NOMO-1 (cell line): ENCODE results near the gene CRKL.

Source experiments
- DNase-seq, 2 experiments: peaks; one replicate each; lab custom pipeline; 2025; ENCODE audit not compliant: unreplicated experiment in 2 of 2; lab: John Stamatoyannopoulos, UW

The CRKL gene

DNA sequence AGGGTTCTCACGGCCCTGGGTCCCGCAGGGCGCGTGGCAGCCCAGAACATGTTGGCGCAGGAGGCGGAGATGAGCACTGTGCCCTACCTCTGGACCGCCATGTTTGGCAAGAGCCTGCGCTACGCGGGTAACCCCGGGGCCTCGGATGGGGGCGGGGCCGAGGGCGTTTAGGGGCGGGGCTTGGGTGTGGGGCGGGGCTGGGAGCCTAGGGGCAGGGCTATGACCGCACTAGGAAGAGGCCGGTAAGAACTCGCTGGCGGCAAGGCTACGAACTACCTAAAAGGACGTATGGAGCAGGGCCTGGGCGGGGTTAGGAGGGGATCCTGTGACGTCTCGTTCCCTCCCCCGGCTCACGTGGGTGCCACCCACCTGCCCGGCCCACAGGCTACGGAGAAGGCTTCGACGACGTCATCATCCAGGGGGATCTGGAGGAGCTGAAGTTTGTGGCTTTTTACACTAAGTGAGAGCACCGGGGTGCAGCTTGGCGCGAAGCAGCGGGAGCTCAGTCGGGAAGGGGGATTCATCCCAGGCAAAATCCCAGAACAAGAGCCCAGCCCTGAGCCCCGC lies 62.1 kb downstream of the CRKL start:
- no peak for DNase-seq

DNA sequence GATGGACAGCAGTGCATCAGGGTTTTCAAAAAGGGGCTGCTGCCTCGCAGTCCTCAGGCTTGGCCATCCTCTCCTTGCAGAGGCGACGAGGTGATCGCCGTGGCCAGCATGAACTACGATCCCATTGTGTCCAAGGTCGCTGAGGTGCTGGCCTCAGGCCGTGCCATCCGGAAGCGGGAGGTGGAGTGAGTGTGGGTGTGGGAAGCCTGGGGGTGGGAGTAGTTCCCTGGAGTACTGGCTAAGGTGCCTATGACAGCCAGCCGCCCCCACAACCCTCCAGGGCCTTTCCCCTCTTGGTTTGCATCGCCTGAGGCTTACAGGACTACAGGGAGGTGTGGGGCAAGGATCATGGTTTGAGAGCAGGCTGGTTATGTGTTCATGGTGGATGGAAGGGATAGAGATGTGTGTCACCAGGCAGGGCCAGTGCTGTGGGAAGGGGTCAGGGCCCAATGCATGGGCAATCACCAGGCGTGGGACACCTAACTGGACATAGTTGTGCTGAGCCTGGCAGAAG lies 62.8 kb downstream of the CRKL start:
- no peak for DNase-seq

DNA sequence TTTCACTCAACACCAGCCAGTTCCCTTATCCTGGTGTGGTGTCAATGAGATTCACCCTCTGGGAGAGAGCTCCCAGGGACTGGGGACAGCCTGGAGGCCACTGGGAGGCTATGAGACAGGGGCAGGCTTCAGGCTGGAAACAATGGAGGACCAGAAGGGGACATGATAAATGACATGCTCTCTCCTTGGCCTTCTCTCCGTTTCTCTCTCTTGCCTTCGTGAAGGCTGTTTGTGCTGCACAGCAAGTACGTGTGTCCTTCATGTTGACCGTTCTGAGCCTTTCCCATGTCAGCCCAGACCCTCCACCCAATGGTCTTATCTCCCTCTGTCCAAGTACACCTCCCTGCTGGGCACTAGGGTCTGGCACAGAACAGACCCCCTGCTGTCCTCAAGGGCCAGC lies 63.3 kb downstream of the CRKL start:
- no peak for DNase-seq

DNA sequence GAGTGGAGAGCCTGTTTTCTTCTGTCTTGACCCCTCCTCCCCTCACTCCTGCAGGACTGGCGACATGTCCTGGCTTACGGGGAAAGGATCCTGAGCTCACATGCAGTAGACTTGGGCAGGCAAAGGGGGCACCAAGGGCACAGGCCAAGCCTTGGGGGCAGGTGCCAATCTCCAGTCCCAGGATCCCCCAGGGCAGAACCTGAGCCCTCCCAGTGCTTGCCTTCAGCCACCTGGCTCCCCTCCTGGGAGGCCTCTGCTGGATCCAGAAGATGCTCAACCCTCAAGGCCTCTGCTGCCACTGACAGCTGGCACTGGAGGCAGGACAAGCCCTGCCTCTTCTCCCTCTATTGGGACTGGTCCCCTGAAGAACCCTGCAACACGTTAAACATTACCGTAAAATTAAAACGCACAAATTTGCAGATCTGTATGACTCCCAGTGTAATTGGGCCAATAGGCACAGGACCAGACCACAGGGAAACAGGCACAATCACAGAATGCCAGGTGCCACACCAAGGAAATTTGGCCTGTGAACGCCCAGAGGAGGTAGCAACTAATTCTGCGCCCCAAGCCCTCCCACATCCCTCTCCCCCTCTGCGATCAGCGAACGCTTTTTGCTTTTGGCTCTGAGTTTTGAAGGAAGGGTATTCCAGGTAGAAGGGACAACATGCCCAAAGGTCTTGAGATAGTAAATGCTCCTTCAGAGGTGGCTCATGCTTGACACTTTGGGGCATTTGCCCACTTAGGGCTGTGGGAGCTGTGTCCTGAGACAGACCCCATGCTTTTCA lies 63.9 kb downstream of the CRKL start:
- DNase-seq = no peak

DNA sequence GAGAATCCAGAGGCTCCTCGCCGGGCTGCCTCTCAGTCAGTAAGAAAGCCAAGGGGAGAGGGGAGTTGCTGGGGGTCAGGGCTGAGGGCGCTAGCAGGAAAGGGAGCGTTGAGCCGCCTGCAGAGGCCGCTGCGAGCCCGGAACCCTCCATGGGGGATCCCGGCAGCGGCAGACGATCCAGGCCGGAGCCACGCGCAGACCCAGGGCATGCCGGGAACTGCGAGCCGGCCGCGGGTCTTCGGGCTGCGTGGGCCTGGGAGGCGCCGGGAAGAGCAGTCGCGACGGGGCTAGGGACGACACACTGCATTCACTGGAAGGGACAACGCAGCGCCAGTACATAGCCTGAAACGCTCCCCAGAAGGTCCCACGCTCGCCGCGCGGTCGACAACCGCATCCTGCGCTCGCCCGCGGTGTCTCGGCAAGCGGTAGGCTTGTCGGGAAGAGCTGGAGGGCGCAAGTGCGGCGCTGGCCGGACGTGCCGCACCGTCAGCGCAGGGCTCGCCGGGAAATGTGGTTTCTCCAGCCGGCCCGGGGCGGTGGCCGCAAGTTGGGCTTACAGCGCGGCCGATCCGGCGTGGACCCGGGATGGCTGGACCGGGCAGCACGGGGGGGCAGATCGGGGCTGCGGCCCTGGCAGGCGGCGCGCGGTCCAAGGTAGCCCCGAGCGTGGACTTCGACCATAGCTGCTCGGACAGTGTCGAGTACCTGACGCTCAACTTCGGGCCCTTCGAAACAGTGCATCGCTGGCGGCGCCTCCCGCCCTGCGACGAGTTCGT lies 64.8 kb downstream of the CRKL start, which contains the start of gene LZTR1:
LZTR1 (plus strand) TSS at position 511 of the 776 bp plus-strand sequence; CDS start at position 586, 75 bp downstream.
- DNase-seq = peak; percentile 75 to 88

DNA sequence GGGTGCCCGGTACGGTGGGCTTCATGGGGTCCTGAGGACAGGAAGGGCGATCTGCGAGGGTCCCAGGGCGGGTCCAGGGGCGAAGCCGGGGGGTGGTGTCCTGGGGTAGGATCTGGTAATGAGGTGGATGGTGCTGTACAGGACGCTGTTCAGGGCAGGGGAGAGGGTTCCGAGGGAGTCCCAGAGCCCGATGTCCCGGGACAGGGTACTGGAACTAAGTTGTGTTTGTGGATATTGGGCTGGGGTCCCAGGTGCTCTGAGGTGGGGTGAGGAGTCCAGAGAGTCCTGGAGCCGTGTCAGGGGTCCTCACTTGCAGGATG lies 65.3 kb downstream of the CRKL start:
- DNase-seq = no peak

DNA sequence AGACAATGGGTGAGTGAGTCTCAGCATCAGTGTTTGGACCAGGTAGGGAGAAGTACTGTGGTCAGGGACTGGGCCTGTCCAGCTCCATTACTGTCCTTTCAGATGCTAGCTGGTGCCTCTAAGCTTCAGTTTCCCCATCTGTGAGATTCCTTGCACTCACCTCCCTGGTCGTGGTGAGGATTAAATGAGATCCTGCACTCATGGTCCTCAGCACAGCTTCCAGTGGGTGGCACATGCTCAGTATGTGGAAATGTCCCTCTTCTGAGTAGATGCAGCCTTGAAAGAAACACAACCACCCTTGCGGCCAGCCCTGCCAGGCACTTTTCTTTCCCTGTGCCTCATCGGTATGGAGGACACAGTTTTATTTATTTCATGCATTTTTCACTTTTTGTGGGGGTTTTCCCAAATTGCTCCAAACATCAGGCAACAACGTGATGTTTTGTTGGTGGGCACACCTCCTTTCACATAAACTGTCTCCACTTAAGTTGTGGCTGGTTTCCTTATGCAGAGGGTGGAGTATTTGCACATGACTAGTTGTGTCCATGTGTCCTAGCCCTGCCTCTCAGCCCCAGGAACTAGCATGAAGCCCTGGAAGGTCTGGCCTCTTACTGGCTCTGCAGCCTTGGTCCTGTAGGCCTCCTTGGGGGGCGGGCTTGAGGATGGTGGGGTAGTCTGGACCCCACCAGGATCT lies 66.0 kb downstream of the CRKL start:
- DNase-seq = no peak

DNA sequence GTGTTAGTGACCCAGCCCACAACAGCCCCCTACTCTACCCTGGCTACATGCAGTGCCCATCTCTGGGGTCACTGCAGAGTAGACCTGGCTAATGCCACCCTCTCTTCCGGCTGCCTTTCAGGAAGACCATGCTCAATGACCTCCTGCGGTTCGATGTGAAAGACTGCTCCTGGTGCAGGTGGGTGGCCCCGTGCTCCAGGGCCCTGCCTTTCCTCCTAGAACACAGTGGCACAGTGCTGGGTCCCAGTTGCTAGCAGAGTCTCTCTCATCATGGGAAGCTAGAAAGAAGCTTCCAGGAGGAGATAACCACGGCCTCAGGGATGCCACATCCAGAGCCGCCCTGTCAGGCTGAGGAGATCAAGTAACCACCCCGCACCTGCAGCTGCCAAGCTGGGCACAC lies 68.5 kb downstream of the CRKL start:
- DNase-seq = no peak

DNA sequence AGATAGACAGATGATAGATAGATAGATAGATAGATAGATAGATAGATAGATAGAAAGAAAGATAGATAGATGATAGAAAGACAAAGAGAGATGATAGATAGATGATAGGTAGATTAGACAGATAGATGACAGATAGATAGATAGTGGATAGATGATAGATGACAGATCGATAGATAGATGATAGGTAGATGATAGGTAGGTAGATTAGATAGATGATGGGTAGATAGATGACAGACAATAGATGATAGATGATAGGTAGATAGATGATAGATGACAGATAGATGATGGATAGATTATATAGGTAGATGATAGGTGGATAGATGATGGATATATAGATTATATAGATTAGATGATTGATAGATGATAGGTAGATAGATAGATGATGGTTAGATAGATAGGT lies 69.2 kb downstream of the CRKL start:
- no peak for DNase-seq

DNA sequence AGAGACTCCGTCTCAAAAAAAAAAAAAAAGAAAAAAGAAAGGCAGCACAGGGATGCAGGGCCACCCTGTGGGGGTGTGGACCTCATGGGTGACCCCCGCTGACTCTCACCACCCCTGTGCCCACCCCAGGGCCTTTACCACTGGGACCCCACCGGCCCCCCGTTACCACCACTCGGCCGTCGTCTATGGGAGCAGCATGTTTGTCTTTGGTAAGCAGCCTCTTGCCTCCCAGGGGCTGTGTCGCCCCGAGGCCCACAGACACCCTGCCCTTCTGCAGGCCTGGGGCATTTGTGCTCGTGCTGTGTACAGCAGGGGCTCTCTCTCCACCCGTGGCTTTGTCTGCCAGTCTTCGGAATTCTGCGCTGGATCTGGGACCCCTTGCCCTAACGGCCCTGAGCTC lies 70.2 kb downstream of the CRKL start:
- no peak for DNase-seq

DNA sequence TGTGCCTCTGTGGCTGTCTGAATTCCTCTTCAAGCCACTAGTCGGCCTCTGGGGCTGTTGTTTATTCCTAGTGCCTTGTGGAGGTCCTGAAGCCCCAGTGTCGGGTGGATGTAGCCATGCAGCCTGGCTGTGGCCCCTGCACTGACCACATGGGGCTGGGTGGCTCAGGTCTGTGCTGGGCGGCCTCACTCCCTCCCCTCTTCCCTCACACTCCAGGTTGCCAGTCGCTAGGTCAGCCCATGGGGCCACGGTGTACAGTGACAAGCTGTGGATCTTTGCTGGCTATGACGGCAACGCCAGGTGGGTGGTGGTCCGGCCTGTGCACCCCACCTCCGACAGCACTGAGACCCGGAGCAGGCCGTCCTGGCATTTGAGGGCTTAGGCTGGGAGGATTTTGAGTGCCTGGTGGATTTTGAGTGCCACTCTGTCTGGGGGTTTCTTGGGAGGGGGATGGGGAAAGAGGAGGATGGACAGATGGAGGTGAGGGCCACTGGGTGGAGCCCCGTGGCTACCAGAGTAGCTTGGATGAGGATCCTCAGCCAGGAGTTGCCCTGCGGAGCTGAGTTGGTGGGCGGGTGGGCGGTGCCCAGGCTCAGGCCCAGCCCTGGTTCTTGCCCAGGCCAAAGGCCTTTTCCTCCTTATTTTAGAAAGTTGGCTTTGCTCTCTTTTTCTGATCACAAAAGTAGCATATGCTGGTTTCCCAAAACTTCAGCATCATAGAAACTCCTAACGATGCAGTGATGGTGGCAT lies 71.5 kb downstream of the CRKL start:
- no peak for DNase-seq

DNA sequence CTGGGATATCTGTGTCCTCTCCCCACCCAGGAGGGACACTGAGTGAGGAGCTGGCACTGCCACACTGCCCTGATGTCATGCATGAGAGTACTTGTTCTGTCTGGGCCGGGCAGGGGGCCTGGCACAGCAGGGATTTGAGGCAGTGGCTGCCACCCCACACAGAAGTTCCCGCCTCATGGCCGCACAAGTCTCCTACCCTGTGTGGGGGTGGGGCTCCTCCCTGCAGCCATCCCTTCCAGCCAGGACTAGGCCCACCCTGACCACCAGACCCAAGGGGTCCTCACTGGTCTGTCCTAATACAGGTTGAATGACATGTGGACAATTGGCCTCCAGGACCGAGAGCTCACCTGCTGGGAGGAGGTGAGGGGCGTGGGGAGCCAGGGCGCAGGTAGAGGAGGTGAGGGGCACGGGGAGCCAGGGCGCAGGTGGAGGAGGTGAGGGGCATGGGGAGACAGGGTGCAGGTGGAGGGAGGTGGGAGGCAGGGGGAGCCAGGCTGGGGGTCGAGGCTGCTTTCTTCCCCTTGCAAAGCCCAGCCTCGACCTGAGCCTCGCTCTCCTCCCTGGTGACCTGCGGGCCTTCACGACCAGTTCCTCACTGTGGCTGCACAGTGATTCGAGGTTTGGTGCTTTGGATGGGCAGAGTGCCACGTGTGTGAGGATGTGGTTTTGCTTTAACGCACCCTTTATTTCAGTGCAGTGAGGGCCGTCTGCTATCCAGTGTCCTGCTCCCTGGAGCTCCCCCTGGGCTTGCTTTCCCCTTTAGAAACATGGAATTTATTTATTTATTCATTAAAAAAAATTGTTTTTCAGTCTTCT lies 72.3 kb downstream of the CRKL start:
- DNase-seq = no peak

DNA sequence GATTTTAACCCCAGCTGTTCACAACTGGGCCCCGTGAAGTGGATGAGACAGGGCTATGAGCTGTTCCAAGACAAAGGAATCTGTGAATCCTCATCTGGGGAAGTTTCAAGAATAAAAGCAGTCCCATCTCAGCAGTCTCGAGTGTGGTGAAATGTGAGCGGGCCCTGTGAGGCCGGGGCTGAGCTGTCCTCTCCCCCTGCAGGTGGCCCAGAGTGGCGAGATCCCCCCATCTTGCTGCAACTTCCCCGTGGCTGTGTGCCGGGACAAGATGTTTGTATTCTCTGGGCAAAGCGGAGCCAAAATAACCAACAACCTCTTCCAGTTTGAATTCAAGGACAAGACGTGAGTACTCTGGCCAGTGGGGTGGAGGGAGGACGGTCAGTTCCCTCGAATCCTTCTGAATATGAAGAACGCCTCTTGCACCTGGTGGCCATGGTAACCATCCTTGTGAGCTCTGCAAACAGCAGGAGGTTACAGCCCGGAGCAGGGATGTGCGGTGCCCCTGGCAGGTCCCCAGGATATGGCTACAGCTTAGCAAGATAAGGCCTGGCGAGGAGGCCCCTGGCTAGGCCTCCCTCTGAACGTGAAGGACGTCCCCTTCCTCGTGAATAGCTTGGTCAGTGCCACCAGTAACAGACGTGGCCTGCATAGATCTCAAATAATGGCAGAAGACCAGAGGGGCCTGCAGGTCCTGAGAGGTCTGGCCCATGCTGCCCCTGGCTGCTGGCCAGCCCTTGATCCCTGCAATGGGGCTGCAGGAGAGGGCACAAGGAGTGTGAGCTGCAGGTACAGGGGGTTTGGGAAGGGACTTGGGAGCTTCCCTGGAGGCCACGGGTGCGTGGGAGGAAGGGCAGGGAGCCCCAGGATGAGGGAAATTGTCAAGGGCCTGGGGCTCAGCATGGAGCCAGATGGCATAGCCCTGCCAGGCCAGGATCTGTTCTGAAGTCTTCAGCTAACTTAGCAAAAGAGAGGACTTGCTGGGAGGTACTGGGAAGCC lies 73.3 kb downstream of the CRKL start:
- no peak for DNase-seq

DNA sequence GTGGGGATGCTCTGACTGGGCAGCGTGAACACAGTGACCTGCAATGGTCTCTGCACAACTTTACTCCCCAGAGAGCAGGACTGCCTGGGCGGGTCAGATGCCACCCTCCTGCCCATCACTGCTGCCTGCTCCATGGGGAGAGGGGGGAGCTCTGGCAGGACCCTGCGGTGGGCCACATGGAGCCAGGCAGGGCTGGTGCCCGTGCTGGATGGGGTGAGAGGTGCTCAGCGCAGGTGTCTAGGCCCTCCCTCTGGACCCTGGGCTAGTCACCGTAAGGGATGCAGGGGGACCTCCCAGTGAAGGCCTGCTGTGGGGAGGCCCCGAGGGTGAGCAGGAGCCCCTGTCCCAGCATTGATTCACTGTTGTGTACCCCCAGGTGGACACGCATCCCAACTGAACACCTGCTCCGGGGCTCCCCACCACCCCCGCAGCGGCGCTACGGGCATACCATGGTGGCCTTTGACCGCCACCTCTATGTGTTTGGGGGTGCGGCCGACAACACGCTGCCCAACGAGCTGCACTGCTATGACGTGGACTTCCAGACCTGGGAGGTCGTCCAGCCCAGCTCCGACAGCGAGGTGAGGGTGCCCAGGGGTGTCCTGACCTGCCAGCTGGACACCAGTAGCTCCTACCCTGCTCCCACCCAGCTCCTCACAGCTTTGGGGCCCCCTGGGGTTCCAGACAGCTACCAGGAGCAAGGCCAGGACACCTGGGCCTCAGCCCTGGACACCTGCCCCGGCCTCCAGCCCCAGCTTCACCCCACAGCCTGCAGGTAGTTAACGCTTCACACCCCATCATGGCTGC lies 74.2 kb downstream of the CRKL start:
- no peak for DNase-seq

DNA sequence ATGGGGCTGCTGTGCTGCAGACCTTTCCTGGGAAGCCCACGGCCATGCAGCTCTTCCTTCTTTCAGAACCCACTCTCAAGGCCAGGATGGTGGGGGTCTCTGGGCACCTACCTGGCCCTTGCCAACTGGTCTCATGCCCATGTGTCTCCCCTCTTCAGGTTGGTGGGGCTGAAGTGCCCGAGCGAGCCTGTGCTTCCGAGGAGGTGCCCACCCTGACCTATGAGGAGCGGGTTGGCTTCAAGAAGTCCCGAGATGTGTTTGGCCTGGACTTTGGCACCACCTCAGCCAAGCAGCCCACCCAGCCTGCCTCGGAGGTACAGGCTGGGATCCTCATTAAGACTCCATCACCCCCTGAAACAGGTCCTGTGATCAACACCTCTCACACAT lies 74.8 kb downstream of the CRKL start:
- DNase-seq = no peak

DNA sequence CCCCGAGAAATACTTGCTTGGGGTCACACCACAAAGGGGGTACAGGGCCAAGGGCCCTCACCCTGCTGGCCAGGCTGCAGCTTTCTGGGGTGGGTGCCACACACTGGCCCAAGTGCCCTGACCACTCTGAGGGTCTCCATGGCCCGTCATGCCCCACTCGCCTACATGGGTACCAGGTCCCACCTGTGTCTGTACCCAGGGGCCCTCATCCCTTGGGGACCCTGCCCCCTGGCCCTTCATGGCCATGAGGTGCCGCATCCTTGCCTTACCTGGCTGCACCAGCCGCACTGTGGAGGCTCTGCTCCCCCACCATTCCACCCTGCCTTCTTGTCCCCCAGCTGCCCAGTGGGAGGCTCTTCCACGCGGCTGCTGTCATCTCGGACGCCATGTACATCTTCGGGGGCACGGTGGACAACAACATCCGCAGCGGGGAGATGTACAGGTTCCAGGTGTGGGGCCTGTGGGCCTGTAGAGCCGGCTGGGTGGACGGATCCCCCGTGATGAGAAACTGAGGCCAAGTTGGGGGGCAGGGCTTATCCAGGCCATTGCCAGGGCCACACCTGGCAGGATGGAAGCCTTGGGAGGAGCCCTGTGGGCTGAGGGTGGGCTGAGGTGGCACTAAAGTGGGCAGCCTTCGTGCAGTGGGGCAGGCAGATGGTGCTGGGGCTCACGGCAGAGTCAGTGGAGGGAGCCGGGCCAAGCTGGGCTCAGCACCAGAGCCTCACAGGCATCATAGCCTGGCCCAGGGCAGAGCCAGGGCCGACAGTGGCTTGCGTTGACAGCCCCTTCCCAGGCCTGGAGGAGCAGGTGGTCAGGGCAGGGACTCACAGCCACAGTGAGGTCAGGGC lies 75.5 kb downstream of the CRKL start:
- no peak for DNase-seq
